SJSA1 (cell line): ENCODE measurements around the gene ARHGEF3. TPM values are rescaled to one million over a fixed set of nuclear protein-coding genes. Genes with fewer than 3 reads are reported as not detected.
"Not testable (repeated sequence)": the region's sequence is repeated elsewhere in the genome, so short reads cannot be mapped to it uniquely, and the experiment has no call there.

Experiments
- DNase-seq, 2 experiments: peaks; one replicate each; pipeline ENCODE4 v3.0.0-alpha.2; 2015 to 2020; ENCODE audit warnings: low spot score in 2 of 2, low read depth in 1 of 2
- H3K27ac ChIP-seq: fragments of 250-450 bp; sonication (Bioruptor Pico); 2 replicates; pipeline ENCODE4 v1.5.1; 2020; ENCODE audit warnings: mild to moderate bottlenecking, moderate library complexity
- H3K27me3 ChIP-seq: fragments of 250-450 bp; sonication (Bioruptor Pico); replicated peaks from 2 replicates; pipeline ENCODE4 v1.5.1; 2020; ENCODE audit warnings: mild to moderate bottlenecking, moderate library complexity
- H3K36me3 ChIP-seq: fragments of 250-450 bp; sonication (Bioruptor Pico); 2 replicates; pipeline ENCODE4 v1.5.1; 2020; ENCODE audit warnings: mild to moderate bottlenecking
- H3K4me1 ChIP-seq: fragments of 250-450 bp; sonication (Bioruptor Pico); replicated peaks from 2 replicates; pipeline ENCODE4 v1.6.1; 2021; ENCODE audit warnings: mild to moderate bottlenecking
- H3K4me3 ChIP-seq: fragments of 250-450 bp; sonication (Bioruptor Pico); 2 replicates; pipeline ENCODE4 v1.5.1; 2020; ENCODE audit warnings: mild to moderate bottlenecking
- H3K9me3 ChIP-seq: fragments of 250-450 bp; sonication (Bioruptor Pico); replicated peaks from 2 replicates; pipeline ENCODE4 v1.5.1; 2020; ENCODE audit warnings: mild to moderate bottlenecking
- total RNA-seq: library from RNA; depleted of rRNA; stranded (reverse); fragments of >200 nt; shearing (Covaris generic); gene quantifications from 2 replicates; pipeline ENCODE4 v1.2.3, GENCODE V29; 2014

Gene ARHGEF3
- total RNA-seq, 1 experiment from 2014 or later, result 2.2 TPM

DNA sequence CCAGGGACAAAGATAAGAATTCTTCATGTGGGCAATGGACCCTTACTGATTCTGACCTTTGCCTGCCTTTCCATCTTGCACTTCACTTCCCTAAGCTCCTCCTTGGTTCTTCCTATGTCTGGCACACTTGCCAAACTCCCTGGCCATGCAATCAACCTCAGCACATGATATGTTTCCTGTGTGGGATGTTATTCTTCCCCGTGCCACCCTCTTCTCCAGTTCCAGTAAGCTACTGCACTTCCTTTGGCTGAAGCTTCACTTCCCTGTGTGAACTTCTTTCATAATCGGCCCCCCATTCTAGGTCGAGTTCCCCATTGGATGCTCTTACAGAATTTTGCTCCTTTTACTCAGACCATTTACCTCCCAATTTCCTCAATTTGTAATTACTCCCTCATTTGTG lies 108.0 kb downstream of the ARHGEF3 start:
- Histone ChIP-seq H3K27ac (no peak overlapping the region), H3K4me1 (no peaks in the 10 kb centered on the region), H3K36me3 (no peaks in the 10 kb centered on the region), H3K27me3 (no peaks in the 10 kb centered on the region), H3K9me3 (no peaks in the 10 kb centered on the region), H3K4me3 (no peak overlapping the region)
- DNase-seq, result no peak

DNA sequence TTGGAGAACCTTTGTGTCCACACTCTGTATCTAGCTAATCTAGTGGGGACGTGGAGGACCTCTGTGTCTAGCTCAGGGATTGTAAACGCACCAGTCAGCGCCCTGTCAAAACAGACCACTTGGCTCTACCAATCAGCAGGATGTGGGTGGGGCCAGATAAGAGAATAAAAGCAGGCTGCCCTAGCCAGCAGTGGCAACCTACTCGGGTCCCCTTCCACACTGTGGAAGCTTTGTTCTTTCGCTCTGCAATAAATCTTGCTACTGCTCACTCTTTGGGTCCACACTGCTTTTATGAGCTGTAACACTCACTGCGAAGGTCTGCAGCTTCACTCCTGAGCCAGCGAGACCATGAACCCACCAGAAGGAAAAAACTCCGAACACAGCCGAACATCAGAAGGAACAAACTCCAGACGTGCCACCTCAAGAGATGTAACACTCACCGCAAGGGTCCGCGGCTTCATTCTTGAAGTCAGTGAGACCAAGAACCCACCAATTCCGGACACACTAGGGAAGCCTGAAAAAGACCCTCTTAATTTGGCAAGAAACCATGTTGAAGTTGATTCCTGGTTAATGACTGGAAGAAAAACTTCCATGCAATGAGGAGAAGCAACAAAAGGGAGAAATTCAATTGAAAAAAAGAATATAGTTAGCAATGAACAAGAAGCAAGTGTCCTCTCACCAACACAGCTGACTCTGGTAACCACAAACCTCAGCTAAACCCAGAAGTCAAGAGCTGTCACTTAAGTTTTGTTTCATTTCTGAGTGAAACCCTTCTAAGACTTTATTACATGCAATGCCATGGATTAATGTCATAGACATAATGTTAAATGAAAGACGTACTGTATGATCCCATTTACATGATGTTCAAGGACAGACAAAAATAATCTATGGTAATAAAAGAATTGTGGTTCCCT lies 109.0 kb downstream of the ARHGEF3 start:
- DNase-seq, H3K9me3 ChIP-seq, H3K27me3 ChIP-seq, H3K36me3 ChIP-seq, H3K27ac ChIP-seq, H3K4me3 ChIP-seq, H3K4me1 ChIP-seq: not testable (repeated sequence)

DNA sequence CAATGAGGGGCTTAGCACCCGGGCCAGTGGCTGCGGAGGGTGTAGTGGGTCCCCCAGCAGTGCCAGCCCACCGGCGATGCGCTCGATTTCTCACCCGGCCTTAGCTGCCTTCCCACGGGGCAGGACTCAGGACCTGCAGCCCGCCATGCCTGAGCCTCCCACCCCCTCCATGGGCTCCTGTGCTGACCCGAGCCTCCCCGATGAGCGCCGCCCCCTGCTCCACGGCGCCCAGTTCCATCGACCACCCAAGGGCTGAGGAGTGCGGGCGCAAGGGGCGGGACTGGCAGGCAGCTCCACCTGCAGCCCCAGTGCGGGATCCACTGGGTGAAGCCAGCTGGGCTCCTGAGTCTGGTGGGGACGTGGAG lies 109.8 kb downstream of the ARHGEF3 start:
- H3K4me3 ChIP-seq, H3K36me3 ChIP-seq, H3K27me3 ChIP-seq, H3K9me3 ChIP-seq, DNase-seq, H3K27ac ChIP-seq, H3K4me1 ChIP-seq: not testable (repeated sequence)

- no peaks in the 10 kb centered on the region for H3K36me3 ChIP-seq
- no peak overlapping the region for H3K27ac ChIP-seq
- no peaks in the 10 kb centered on the region for H3K4me1 ChIP-seq
- no peaks in the 10 kb centered on the region for H3K27me3 ChIP-seq
- H3K9me3 ChIP-seq, result no peaks in the 10 kb centered on the region
- DNase-seq, result no peak
- no peak overlapping the region for H3K4me3 ChIP-seq
Observed at GRCh38 chr3:56691165-56692000, 110.4 kb downstream of the ARHGEF3 start.

DNA sequence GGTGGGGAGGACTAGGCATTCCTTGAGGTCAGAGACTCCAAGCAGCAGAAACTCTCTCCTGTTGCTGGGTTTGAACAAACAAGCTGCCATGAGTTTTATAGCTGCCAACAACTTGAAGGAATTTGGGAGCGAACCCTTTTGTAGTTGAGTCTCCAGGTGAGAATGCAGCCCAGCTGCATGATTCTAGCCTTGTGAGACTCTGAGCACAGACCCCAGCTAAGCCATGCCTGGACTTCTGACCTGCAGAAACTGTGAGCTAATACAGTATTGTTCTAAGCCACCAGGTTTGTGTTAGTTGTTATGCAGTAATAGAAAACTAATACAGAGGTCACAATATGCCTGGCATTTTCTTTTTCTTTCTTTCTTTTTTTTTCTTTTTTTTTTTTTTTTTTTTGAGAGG lies 112.4 kb downstream of the ARHGEF3 start:
- Histone ChIP-seq H3K4me3 (no peak overlapping the region), H3K27ac (no peak overlapping the region), H3K36me3 (no peaks in the 10 kb centered on the region), H3K27me3 (no peaks in the 10 kb centered on the region), H3K9me3 (no peaks in the 10 kb centered on the region), H3K4me1 (no peaks in the 10 kb centered on the region)
- DNase-seq, result no peak

DNA sequence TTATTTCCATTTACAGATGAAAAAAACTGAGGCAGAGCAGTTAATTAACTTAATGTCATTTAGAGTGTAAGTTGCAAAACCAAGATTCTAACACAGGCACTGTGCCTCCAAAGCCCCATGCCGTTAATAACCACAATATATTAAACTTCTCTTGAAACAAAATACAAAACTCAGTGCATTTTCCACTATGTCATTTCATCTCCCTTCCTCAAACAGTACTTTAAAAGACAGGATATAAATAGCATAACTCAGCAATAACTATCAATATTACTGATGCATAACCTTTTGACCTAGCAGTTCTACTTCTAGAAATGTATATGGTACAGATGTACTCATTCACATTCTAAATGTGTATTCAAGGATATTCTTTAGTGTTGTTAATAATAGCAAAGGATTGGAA lies 113.6 kb downstream of the ARHGEF3 start:
- H3K4me1 ChIP-seq, result peaks cover 2% of the 10 kb centered on the region; the same call in 1 of the 2 replicates
- H3K27me3 ChIP-seq, result no peaks in the 10 kb centered on the region
- H3K36me3 ChIP-seq, result no peaks in the 10 kb centered on the region
- H3K9me3 ChIP-seq, result peaks cover 6% of the 10 kb centered on the region
- H3K4me3 ChIP-seq, result no peak overlapping the region
- H3K27ac ChIP-seq, result no peak overlapping the region
- DNase-seq, result no peak

DNA sequence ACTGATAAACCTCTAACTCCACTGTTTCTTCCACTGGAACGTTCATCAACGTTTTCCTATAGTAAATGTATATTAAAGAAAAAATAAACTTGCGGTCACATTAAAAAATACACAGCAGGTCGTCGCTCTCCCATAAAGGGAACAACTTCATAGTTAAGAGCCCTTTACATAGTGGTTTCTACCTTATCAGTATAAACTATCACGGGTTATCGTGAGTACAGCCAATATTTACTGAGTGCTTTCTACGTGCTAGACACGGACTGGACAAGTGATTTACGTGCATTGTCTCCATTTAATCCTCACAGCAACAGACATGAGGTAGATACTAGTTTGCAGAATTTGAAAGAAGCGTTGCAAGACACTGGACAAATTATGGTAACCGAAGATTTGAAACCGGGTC lies 117.7 kb downstream of the ARHGEF3 start:
- H3K27me3 ChIP-seq, result no peaks in the 10 kb centered on the region
- no peak overlapping the region for H3K27ac ChIP-seq
- no peak for DNase-seq
- H3K9me3 ChIP-seq, result peaks cover 6% of the 10 kb centered on the region
- H3K4me3 ChIP-seq, result no peak overlapping the region
- H3K36me3 ChIP-seq, result peaks cover 2% of the 10 kb centered on the region; the same call in 1 of the 2 replicates
- peaks cover 3% of the 10 kb centered on the region for H3K4me1 ChIP-seq

DNA sequence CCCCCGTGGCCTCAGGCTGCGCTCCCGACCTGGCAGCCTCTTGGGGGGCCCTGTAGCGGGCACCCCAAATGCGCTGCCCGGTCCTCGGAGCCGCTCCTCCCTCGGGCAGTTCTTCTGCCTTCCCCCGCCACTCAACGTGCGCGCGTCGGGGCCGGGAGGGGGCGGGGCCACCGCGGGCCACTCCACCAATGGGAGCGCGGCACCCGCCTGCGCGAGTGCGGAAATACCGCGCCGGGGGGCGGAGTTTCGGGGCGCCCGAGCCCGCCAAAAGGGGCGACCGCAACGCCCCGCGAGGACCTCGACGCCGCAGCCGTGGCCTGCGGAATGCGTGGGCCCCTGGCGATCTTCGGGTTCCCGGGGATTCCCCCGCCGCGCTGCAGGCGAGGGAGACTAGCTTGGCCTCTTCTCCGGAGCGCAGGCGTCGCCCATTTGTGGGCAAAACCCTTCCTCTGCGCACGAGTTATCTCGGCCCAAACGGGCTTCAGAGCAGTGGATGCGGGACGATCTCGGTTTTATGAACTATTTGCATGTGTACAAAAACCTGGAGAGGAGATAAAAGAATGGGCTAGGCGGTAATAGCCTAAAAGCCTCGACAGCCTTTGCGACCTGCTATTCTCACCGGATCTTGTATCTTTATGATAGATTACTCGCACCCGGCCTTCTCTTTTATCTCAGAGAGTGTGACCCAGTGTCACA lies 118.5 kb downstream of the ARHGEF3 start, which contains the start of gene TASOR:
TASOR (minus strand) TSS at position 144 of the 696 bp plus-strand sequence. CDS start 259 bp downstream, outside the sequence.
- Histone ChIP-seq H3K4me1 (peaks cover 3% of the 10 kb centered on the region), H3K27ac (peak within 1 kb of the TSS; percentile 95), H3K36me3 (peaks cover 2% of the 10 kb centered on the region; the same call in 1 of the 2 replicates), H3K27me3 (no peaks in the 10 kb centered on the region), H3K4me3 (peak within 1 kb of the TSS; percentile 55), H3K9me3 (peaks cover 6% of the 10 kb centered on the region)
- DNase-seq, result peak; percentile 47 to 56

DNA sequence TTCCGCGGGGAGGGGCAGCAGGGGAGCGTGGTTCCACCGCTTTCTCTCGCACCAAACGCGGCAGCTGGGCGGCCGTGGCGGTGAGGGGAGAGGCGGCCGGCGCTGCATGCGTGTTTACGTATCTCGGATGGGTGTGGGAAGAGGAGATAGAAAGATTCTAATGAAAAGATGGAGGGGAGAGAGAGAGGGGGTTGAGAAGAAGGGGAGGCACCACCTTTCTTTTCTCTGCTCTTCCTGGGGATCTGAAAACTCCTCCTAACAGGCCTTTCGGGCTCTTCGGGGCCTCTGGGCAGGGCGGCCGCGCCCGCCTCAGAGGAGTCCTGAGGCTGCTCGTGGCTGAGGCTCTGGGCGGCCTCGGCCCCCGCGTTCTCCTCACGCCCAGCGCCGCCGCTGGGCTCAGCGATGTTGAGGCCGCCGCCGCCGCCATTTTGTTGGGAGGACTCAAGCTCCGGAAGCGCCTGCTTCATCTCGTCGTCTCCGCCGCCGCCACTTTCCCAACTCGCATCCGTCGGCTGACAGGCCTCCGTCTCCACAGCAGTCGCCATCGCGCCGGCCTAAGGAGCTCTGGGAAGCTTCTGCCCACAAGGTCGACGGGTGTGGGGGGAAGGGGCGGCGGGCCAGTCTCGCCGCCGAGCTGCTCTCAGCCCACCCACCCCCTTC lies 119.2 kb downstream of the ARHGEF3 start:
- H3K4me3 ChIP-seq, result peak overlapping the region; percentile 55

GRCh38 chr3:56681984-56682461 lies 119.7 kb downstream of the ARHGEF3 start:
- Histone ChIP-seq H3K4me1 (peaks cover 3% of the 10 kb centered on the region), H3K36me3 (peaks cover 2% of the 10 kb centered on the region; the same call in 1 of the 2 replicates), H3K9me3 (peaks cover 6% of the 10 kb centered on the region), H3K27me3 (no peaks in the 10 kb centered on the region), H3K27ac (peak overlapping the region; percentile 95), H3K4me3 (peak overlapping the region; percentile 55)
- DNase-seq, result no peak

More for the DNA sequence above, 119.2 kb downstream of the ARHGEF3 start:
- H3K27me3 ChIP-seq, result no peaks in the 10 kb centered on the region
- H3K27ac ChIP-seq, result peak overlapping the region; percentile 95
- peaks cover 2% of the 10 kb centered on the region; the same call in 1 of the 2 replicates for H3K36me3 ChIP-seq
- H3K4me1 ChIP-seq, result peaks cover 3% of the 10 kb centered on the region
- H3K9me3 ChIP-seq, result peaks cover 6% of the 10 kb centered on the region
- peak; percentile 47 to 57 for DNase-seq

DNA sequence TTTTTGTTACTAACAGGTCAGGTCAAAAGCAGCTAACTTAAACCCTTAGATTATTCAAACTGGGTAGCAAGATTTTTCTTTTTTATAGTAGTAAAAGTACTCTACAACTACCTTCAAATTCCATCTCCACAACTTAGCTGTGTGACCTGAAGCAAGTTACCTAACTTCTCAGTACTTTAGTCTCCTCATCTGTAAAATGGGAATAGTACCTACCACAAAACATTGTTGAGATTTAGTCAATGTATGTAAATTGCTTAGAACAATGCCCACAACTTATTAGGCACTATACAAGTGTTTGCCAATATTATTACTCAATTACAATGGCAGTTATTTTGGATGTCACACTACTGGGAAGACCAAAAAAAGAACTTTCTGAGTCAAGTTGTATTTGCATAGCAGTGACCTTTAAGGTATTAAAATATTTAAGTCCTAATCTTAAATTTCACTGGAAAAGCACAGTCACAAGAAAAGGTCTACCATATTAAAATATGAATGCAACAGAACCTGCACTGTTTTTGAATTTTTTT lies 121.6 kb downstream of the ARHGEF3 start:
- no peak for DNase-seq
- Histone ChIP-seq H3K27me3 (no peaks in the 10 kb centered on the region), H3K4me3 (no peak overlapping the region), H3K27ac (no peak overlapping the region), H3K36me3 (peaks cover 2% of the 10 kb centered on the region; the same call in 1 of the 2 replicates), H3K4me1 (peaks cover 3% of the 10 kb centered on the region), H3K9me3 (peaks cover 6% of the 10 kb centered on the region)
